Keratinocyte (primary cell): ENCODE measurements around the gene ANGPT4. TPM values are rescaled to one million over a fixed set of nuclear protein-coding genes. Genes with fewer than 3 reads are reported as not detected.

Experiments used
- DNase-seq: peaks from one replicate; pipeline ENCODE4 v3.0.0-alpha.2; 2011; ENCODE audit warnings: low read depth, missing footprints, low spot score
- FAIRE-seq: peaks from 2 replicates; lab custom pipeline; 2011; peaks lifted over from hg19 to GRCh38; lab: Jason Lieb, UNC
- H2AFZ ChIP-seq: 2 replicates; pipeline ENCODE4 v1.6.0; 2012; ENCODE audit warnings: low read length, control low read depth, inconsistent platforms; ENCODE audit not compliant: control insufficient read depth
- H3K27ac ChIP-seq: 2 replicates; pipeline ENCODE4 v1.5.1; 2011; ENCODE audit warnings: low read length; ENCODE audit not compliant: control insufficient read depth, insufficient read depth
- H3K27me3 ChIP-seq: 3 replicates; pipeline ENCODE4 v1.6.0; 2011; ENCODE audit warnings: low read length; ENCODE audit not compliant: control insufficient read depth, insufficient read depth; ENCODE audit errors: extremely low read depth
- H3K36me3 ChIP-seq, 2 experiments: 2 replicates in 1 of 2; 3 replicates in 1 of 2; pipeline ENCODE4 v1.5.1; 2011; ENCODE audit warnings: low read length in 2 of 2, mild to moderate bottlenecking in 1 of 2; ENCODE audit not compliant: control insufficient read depth in 2 of 2, insufficient read depth in 2 of 2; ENCODE audit errors: extremely low read depth in 1 of 2
- H3K4me1 ChIP-seq: 3 replicates; pipeline ENCODE4 v1.5.1; 2011; ENCODE audit warnings: low read length; ENCODE audit not compliant: control insufficient read depth, insufficient read depth; ENCODE audit errors: extremely low read depth
- H3K4me2 ChIP-seq: 3 replicates; pipeline ENCODE4 v1.6.0; 2011; ENCODE audit warnings: low read depth, low read length; ENCODE audit not compliant: control insufficient read depth, insufficient read depth; ENCODE audit errors: extremely low read depth
- H3K4me3 ChIP-seq, 3 experiments: fragments of 200-600 bp in 1 of 3; sonication (generic) in 1 of 3; 2 replicates in 2 of 3; 3 replicates in 1 of 3; pipeline ENCODE4 v1.5.1; 2011 to 2016; ENCODE audit warnings: low read length in 3 of 3, mild to moderate bottlenecking in 3 of 3, control low read depth in 2 of 3, inconsistent platforms in 1 of 3, low read depth in 1 of 3, mixed read lengths in 1 of 3, mixed run types in 1 of 3, moderate library complexity in 1 of 3; ENCODE audit not compliant: control insufficient read depth in 2 of 3, insufficient read depth in 2 of 3; ENCODE audit errors: extremely low read depth in 1 of 3
- H3K79me2 ChIP-seq: 2 replicates; pipeline ENCODE4 v1.6.0; 2012; ENCODE audit warnings: low read length; ENCODE audit not compliant: control insufficient read depth, insufficient read depth
- H3K9ac ChIP-seq: 3 replicates; pipeline ENCODE4 v1.6.0; 2011; ENCODE audit warnings: low read length; ENCODE audit not compliant: control insufficient read depth, insufficient read depth; ENCODE audit errors: extremely low read depth
- H3K9me1 ChIP-seq: 3 replicates; pipeline ENCODE4 v1.6.0; 2011; ENCODE audit warnings: low read length; ENCODE audit not compliant: control insufficient read depth, insufficient read depth; ENCODE audit errors: extremely low read depth
- H3K9me3 ChIP-seq: 2 replicates; pipeline ENCODE4 v1.5.1; 2012; ENCODE audit warnings: low read depth, low read length; ENCODE audit not compliant: control insufficient read depth
- H4K20me1 ChIP-seq: 3 replicates; pipeline ENCODE4 v1.6.0; 2011; ENCODE audit warnings: low read length; ENCODE audit not compliant: control insufficient read depth, insufficient read depth; ENCODE audit errors: extremely low read depth
- EZH2 ChIP-seq: IDR thresholded peaks from one replicate; pipeline ENCODE4 v1.6.1; 2012; ENCODE audit warnings: inconsistent platforms, mild to moderate bottlenecking, low read length, moderate library complexity
- dilution Hi-C: fragments of 300-500 bp; cut with MboI; formaldehyde crosslinking; loops from one replicate; pipeline ENCODE4 v1.7.0; 2020; ENCODE audit warnings: low sequenced_read_pairs; ENCODE audit not compliant: extremely low pct_ligation_motif_present
- polyA plus RNA-seq, 5 experiments: library from polyadenylated mRNA; depleted of rRNA in 3 of 5; stranded (reverse) in 3 of 5; stranded (forward) in 1 of 5; unstranded in 1 of 5; fragments of >200 nt; gene quantifications; 1 replicate in 1 of 5; 2 replicates in 3 of 5; 3 replicates in 1 of 5; pipeline versions ENCODE4 v1.2.1 to v1.2.3, GENCODE V29; 2011 to 2012; ENCODE audit warnings: missing spikeins in 2 of 5, low read depth in 1 of 5, low replicate concordance in 1 of 5
- TF ChIP-seq, protein P1 (sequence below), 3 experiments: IDR thresholded peaks in 1 of 3; conservative IDR thresholded peaks in 1 of 3; optimal IDR thresholded peaks in 1 of 3; 2 replicates in 2 of 3; 3 replicates in 1 of 3; pipeline versions ENCODE3 to v1.5.1; 2011; ENCODE audit warnings: low read length in 3 of 3, mild to moderate bottlenecking in 3 of 3, moderate library complexity in 2 of 3, control low read depth in 1 of 3, inconsistent platforms in 1 of 3; ENCODE audit not compliant: insufficient read depth in 2 of 3; ENCODE audit errors: extremely low read depth in 1 of 3

ANGPT4 gene
- polyA plus RNA-seq, 1 donor (not counting 4 experiments of a cell fraction or from before 2014, with no cell fraction given), result not detected

DNA sequence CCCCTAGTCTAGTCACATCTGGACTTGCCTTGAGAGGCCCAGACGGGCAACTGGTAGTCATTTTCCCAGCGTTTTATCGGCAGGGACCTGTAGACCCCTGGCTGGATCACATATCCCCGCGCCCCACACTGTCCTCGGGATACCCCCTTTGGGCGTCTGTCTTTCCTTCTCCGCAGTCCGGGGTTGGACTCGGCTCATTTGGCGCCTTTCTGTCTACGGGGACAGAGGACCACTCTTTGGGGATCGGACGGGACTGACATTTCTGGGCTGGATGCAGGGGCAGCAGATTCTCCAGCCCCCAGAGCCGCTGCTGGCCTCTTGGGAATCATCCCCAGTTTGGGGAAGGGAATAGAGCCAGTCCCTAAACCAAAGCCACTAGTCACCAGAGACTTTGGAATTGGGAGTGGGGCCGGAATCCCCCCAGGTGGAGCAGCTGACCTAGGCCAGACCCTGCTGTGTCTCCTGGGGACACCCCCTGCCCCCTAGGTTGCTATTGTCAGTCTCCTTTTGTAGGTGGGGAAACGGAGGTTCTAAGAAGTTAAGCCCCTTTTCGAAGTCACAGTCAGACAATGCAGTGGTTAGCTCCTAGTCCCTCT lies 81.9 kb downstream of the ANGPT4 start:
- no peak for DNase-seq
- dilution Hi-C loops, result no loop called here
- H3K36me3 ChIP-seq, result no peaks in the 10 kb centered on the region

DNA sequence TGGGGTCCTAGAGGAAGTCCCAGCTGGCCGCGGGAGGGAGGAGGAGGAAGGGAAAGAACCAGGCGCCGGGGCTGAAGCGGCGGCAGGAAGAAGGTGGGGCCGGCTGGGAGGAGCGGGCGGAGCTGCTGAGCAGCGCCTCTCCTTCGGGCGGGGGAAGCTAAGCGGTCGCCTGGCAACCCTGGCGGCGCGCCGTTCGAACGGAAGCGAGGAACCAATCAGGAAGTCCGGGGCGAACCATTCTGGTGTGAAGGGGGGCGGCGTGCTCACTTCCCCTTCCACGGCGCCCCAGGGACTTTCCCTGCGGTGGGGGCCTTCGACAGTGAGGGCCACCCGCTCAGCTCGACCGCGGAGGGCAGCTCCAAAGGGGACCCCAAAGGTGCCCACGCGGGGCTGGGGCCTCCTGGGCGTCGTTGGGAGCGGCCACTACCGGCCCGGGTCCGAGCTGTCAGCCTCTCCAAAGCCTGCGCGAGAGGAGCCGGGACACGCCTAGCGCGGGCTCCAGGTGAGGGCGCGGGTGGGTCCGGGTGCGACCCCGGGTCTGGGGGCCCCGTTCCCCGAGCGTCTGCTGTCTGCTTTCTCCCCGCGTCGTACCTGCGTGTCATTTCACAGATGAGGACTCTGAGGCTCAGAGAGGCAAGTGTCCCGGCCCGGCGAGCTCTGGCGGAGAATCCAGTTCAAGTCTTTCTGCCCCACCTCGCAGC lies 82.5 kb downstream of the ANGPT4 start, which contains the start of gene FAM110A:
Gene FAM110A (plus strand): TSS at position 266 of the 701 bp plus-strand sequence. CDS start 11,090 bp downstream, outside the sequence.
- Histone ChIP-seq H3K27me3 (no peaks in the 10 kb centered on the region), H3K4me1 (peaks cover 34% of the 10 kb centered on the region)
- FAIRE-seq, result no peak

More for the DNA sequence above, 81.9 kb downstream of the ANGPT4 start:
- Histone ChIP-seq H3K9ac (peak overlapping the region; percentile 84), H3K4me3 (peak overlapping the region; percentile 81 to 88 (median 87)), H3K9me1 (peaks cover 7% of the 10 kb centered on the region), H3K27me3 (no peaks in the 10 kb centered on the region), H3K9me3 (no peaks in the 10 kb centered on the region), H4K20me1 (no peaks in the 10 kb centered on the region), H3K79me2 (peaks cover 32% of the 10 kb centered on the region), H3K27ac (peak overlapping the region; percentile 76), H2AFZ (peak overlapping the region; percentile 78), H3K4me2 (peak overlapping the region; percentile 82), H3K4me1 (peaks cover 34% of the 10 kb centered on the region)
- no peak for FAIRE-seq
- TF ChIP-seq EZH2, result no peak
- TF ChIP-seq, protein P1, sequence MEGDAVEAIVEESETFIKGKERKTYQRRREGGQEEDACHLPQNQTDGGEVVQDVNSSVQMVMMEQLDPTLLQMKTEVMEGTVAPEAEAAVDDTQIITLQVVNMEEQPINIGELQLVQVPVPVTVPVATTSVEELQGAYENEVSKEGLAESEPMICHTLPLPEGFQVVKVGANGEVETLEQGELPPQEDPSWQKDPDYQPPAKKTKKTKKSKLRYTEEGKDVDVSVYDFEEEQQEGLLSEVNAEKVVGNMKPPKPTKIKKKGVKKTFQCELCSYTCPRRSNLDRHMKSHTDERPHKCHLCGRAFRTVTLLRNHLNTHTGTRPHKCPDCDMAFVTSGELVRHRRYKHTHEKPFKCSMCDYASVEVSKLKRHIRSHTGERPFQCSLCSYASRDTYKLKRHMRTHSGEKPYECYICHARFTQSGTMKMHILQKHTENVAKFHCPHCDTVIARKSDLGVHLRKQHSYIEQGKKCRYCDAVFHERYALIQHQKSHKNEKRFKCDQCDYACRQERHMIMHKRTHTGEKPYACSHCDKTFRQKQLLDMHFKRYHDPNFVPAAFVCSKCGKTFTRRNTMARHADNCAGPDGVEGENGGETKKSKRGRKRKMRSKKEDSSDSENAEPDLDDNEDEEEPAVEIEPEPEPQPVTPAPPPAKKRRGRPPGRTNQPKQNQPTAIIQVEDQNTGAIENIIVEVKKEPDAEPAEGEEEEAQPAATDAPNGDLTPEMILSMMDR (optimal IDR thresholded peaks at IDR 0.05 in 1 of 3, IDR thresholded peaks at IDR 0.05 in 1 of 3, conservative IDR thresholded peaks at IDR 0.05 in 1 of 3; ENCODE audit: extremely low read depth in 1 of 3, insufficient read depth in 2 of 3, low read length in 3 of 3), result no peak

More for the DNA sequence above, 82.5 kb downstream of the ANGPT4 start, which contains the start of gene FAM110A:
- Histone ChIP-seq H3K79me2 (peaks cover 27% of the 10 kb centered on the region), H3K9ac (peak within 1 kb of the TSS; percentile 84), H3K9me3 (no peaks in the 10 kb centered on the region), H3K9me1 (peaks cover 7% of the 10 kb centered on the region), H3K4me2 (peak within 1 kb of the TSS; percentile 82), H3K27ac (peak within 1 kb of the TSS; percentile 76), H3K4me3 (peak within 1 kb of the TSS; percentile 81 to 88 (median 87)), H4K20me1 (no peaks in the 10 kb centered on the region), H3K36me3 (no peaks in the 10 kb centered on the region), H2AFZ (peak within 1 kb of the TSS; percentile 78)
- TF ChIP-seq, protein P1 (optimal IDR thresholded peaks at IDR 0.05 in 1 of 3, IDR thresholded peaks at IDR 0.05 in 1 of 3, conservative IDR thresholded peaks at IDR 0.05 in 1 of 3; ENCODE audit: extremely low read depth in 1 of 3, insufficient read depth in 2 of 3, low read length in 3 of 3), result no peak
- no peak for TF ChIP-seq EZH2
- dilution Hi-C loops, result no loop called here
- DNase-seq, result no peak
